ENCODE measurements around the gene GON4L. TPM values are rescaled to one million over a fixed set of nuclear protein-coding genes. Genes with fewer than 3 reads are reported as not detected.
"Not testable (repeated sequence)": the region's sequence is repeated elsewhere in the genome, so short reads cannot be mapped to it uniquely, and the experiment has no call there.

GON4L gene
- total RNA-seq, 1 experiment from 2014 or later: 16.9 TPM

GRCh38 chr1:155880251-155880650, 23.2 kb upstream of the GON4L start:
- no peak for DNase-seq (ENCODE audit: low read depth)

DNA sequence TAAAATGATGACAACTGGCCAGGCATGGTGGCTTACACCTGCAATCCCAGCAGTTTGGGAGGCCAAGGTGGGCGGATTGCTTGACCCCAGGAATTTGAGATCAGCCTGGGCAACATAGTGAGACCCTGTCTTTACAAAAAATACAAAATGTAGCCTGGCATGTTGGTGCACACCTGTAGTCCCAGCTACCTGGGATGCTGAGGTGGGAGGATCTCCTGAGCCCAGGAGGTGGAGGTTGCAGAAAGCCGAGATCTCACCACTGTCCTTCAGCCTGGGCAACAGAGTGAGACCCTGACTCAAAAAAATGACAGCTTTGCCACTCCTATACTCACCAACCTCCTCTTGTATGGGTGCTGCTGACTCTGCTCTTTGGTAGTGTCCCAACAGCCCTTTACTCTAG, 20.9 kb upstream of the GON4L start:
- no peak for DNase-seq (ENCODE audit: low read depth)

DNA sequence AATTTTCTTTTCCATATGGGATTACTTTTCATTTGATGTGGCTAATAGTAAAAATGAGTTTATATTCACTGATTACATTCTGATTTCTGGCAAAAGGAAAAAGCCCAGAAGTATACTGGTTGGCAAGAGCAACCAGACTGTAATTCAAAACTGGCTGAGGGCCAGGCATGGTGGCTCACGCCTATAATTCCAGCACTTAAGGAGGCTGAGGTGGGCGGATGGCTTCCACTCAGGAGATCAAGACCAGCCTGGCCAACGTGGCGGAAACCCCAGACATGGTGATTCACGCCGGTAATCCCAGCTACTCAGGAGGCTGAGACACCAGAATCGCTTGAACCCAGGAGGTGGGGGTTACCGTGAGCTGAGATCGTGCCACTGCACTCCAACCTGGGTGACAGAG, 16.8 kb upstream of the GON4L start:
- DNase-seq (ENCODE audit: low read depth): no peak

DNA sequence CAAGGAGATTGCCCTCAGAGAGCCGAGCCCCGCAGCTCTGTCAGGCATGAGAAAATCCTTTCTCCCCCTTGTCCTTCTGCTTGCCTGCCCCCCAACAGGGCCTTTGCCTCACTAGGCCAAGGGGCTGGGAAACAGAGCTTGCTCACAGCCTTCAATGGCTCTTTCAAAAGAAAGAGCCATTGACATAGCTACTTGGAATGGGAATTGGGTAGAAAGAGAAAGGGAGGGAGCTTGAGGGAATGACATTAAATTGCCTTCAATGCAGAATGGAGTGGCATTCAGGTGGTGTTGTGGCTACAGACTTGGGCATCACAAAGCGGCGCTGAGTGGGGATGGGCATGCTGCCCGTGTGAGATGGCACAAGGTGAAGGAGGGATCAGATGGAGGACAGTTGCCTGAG, 15.5 kb upstream of the GON4L start:
- no peak for DNase-seq (ENCODE audit: low read depth)

DNA sequence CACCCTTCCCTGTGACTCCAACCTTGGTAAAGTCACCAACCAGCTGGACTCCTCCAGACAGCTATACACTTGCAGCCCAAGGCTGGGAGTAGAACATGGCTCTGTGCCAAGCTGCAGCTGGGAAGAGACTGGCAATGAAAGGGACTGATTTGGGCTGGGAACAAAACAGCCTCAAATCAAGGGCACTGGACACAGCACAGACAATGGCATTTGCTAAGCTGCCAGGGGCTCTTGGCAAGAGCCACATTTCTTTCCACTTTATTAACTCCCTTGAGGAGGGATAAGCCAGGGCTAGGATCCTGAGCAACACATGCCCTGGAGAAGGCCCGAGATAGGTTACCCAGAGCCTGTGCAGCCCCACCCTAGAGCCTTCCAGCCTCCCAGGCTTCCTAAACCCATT, 14.4 kb upstream of the GON4L start:
- DNase-seq (ENCODE audit: low read depth): no peak

GRCh38 chr1:155867766-155868165, 10.8 kb upstream of the GON4L start:
- no peak for DNase-seq (ENCODE audit: low read depth)

DNA sequence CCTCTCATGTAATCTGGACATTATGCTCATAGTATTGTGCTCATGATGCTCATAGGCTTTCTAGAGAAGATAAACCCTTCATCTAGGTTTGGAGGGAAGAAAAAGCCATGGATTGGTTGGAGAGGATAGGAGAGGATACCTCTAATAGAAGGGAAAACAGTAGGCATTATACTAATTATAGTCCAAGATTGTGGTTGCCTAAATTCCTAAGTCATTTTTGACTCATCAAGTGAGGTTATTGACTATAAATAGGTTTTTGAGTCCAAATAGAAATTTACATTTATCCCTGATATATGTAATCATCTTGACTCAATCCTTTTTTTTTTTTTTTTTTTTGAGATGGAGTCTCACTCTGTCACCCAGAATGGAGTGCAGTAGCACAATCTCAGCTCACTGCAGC, 7.4 kb upstream of the GON4L start:
- DNase-seq (ENCODE audit: low read depth): peak; percentile 6

GRCh38 chr1:155861896-155862295, 4.9 kb upstream of the GON4L start:
- no peak for DNase-seq (ENCODE audit: low read depth)

DNA sequence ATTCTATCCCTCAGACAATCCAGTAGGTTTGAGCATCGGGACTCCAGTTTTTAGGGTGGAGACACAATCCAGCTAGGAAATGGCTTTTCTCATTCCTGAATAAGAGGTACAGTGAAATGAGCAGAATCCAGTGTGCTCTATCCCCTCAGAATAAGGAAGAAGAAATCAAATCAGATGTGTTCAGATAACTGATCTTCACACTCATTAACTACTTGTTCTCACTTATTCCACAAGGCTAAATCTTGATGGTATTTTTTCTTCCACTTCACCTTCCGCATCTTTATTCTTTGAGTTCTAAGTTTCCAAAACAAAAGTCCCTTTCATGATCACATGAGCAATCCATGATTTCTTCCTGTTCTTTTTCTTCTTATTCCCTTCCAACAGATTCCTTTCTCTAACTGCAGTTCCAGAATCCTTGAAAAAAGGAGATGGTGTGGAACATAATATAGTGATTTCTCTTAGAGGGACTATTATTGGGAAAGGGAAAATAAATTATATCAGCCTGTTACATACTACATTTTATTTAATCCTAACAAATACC, 4.0 kb upstream of the GON4L start:
- DNase-seq (ENCODE audit: low read depth): no peak

GRCh38 chr1:155859881-155860871, 3.2 kb upstream of the GON4L start:
- peak; percentile 70 for DNase-seq (ENCODE audit: low read depth)

- peak; percentile 92 for DNase-seq (ENCODE audit: low read depth)
Observed at GRCh38 chr1:155859234-155859829, 2.3 kb upstream of the GON4L start, which contains the start of gene SYT11. Gene SYT11, plus strand, starts transcription at chr1:155859567. Its CDS starts 195 bp downstream, at chr1:155859762.

GRCh38 chr1:155858800-155859233, 1.8 kb upstream of the GON4L start:
- DNase-seq (ENCODE audit: low read depth): no peak

GRCh38 chr1:155856257-155856974, 598 bp downstream of the GON4L start:
- DNase-seq (ENCODE audit: low read depth): no peak

DNA sequence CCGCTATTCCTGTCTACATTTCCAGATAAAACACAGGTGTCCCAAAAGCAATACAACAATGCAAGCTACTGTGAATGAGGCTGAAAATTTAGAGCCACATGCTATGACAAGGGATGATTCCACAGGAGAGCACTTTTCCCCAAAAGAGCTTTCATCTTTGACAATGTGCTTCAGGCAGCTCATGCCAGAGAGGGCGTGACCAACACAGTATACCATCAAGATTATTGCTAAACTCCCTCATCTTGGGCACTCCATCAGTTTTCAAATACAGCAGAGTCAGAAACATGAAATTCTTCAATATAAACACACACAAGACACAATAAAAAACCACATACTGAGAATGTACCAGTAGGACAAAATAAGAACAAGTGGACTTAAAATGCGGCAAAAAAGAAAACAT, 6.7 kb downstream of the GON4L start:
- no peak for DNase-seq (ENCODE audit: low read depth)

- no peak for DNase-seq (ENCODE audit: low read depth)
Observed at GRCh38 chr1:155847823-155848529, 9.0 kb downstream of the GON4L start.

DNA sequence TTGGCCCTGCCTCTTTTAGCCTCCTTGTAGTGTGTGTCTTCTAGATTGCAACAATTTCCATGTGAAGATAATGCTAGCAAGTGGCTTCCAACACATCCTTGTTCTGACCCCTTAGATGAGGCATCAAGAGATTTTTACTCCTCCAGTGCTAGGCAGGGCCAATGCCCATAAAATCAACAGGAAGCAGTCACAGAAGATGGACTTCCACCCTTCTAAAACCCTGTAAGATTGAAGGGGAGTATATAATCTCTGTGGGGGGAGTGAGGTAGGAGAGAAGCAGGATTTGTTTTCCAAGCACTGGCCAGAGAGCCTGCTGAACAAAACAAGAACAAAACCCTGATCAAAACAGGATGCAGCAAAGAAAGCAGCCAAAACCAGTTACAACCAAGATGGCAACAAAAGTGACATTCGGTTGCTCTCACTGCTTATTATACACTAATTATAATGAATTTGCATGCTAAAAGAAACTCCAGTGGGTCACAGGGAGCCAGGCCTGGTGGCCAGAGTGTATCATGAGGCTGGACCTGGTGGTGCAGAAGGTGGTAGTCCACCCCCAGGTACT, 12.1 kb downstream of the GON4L start:
- no peak for DNase-seq (ENCODE audit: low read depth)

GRCh38 chr1:155840386-155840785, 16.6 kb downstream of the GON4L start:
- DNase-seq (ENCODE audit: low read depth): no peak

GRCh38 chr1:155835548-155835947, 21.5 kb downstream of the GON4L start:
- no peak for DNase-seq (ENCODE audit: low read depth)

- not testable (repeated sequence) for DNase-seq (ENCODE audit: low read depth)
Observed at GRCh38 chr1:155834927-155835399, 22.1 kb downstream of the GON4L start.

GRCh38 chr1:155834296-155834926, 22.6 kb downstream of the GON4L start:
- DNase-seq (ENCODE audit: low read depth): peak; percentile 40

Measured in HT1080 (cell line).